ENCODE data around the gene CTBP1. TPM values are rescaled to one million over a fixed set of nuclear protein-coding genes. Genes with fewer than 3 reads are reported as not detected.

CTBP1 gene
- total RNA-seq, 1 donor from 2014 or later = 213 TPM

DNA sequence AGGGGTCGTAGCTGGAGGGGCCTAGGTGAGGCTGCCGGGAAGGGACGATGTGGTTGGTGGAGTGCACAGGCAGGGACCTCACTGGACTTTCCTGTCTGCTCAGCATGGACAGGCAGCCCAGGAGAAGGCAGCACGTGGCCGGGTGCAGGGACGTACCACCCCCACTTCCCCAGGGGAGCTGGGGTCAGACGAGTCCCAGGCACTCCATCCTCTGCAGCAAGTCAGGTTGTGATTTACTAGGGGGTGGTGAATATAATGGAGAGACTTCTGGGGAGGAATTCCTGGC, 1.5 kb upstream of the CTBP1 start:
- no peak for DNase-seq (ENCODE audit: low spot score)

DNA sequence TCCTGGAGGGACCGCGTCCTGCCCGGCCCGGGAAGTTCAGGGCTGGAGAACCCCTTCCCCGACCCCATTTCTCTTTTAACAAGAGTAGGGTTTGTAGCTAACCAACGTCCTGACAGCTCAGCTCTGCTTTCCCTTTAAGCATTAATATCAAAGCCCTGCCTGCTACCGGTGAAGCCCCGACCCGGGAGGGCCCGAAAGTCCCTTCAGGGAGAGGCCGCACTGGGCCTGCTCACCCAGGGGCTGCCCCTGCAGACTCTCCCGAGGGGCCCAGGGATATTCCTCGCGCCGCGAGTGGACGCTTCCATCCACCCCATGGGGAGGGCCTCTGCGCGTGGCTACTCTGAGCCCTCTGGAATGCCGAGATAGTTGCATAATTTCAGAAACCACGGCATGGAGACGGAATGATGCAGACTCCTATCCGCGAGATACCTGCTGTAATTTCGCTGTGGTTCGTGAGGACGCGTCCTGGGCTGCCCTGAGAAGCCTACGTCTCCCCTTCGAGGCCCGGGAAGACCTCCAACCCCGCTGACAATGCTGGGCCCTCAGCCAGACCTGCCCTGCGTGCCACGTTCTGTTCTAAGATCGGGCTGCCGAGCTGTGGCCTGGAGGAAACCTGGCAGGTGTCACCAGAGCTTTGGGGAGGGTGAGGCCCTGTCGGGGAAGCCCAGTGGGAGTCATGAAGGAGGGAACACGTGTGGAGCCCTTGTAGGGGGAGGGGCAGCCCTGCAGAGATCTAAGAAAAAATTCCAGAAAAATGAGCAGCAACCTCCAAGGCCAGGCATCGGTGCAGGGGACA, 999 bp upstream of the CTBP1 start:
- no peak for DNase-seq (ENCODE audit: low spot score)

DNA sequence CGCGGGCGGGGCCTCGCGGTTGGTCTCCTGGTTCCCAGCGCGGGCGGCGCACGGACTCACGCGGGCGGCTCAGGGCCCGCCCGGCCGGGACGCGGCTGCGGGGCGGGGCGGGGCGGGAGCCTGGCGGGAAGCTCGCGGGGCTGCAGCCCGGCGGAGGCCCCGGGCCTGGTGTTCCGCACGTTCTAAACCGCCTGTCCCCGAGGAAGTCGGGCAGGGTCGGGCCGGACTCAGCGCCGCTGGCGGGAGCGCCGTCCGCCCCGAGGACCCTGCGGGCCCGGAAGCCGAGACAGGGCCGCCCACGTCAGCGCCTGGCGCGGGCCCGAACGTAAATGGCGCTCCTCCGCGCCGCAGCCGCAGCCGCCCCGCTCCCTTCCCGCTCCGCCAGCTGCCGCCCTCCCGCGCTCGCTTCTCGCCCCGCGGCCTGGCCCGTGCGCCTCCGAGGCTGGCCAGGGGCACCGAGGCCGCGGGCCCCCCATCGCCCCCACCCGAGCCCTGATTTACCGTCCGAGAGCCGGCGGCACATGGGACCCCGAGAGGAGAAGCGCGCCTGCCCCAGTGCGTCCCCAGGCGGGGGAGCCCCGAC, 309 bp upstream of the CTBP1 start:
- DNase-seq (ENCODE audit: low spot score) = peak; percentile 85

DNA sequence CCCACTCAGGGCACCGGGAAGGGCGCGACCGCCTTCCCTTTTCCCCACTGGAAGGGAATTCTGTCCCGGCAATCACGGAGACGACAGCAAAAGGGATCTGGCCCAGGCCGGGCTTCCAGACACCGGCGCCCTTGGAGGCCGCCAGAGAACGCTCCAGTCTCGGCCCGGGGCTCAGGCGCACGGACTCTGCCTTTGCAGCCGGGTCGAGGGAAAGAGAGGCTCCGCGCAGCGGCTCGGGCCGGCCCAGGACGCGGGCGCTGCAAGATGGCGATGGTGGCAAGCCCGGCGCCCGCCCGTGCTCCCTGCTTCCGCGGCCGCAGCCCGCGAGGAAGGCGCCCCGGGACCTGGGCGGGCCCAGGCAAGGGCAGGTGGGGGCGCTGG, 1.1 kb downstream of the CTBP1 start:
- DNase-seq (ENCODE audit: low spot score) = no peak

DNA sequence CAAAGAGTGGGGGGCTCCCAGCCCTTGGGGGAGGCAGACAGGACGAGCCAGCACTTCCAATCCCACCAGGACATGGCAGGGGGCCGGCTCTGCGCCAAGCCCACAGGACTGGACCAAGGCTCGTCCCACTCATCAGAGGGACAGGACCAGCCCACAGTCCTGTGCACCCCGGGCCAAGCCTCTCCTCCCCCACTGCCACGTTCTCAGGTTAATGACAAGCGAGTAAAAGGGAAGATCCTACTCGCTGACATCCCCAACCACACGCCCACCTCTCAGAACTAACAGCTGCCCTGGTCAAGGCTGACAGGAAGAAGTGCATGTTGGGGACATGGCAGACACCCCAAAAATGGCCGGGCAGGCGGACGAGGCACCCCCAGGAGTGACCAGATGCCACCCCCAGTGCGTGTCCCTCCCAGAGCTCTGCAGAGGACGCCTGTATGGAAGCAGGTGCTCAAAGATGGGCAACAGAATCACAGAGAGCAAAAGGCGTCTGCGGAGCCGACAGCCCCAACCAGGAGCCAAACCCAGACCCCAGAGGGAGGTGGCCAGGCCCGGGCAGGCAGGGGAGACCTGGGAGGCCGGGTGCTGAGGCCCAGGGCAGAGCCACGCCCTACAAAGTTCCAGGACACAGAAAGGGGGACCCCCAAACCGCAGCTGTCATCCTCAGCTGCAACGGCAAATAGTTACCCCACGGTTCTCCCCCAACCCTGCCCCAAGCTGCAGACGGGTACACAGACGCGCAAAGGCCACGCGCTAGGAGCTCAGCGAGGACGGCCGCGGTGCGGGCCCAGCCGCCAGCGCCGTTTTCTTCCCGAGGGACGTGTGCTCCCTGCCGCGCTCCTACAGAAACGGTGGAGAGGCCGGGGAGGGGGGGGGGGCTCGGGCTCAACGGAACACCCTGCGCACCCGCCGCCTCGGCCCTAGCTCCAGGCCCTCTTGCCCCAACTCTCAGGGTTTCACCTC, 1.7 kb downstream of the CTBP1 start:
- no peak for DNase-seq (ENCODE audit: low spot score)

DNA sequence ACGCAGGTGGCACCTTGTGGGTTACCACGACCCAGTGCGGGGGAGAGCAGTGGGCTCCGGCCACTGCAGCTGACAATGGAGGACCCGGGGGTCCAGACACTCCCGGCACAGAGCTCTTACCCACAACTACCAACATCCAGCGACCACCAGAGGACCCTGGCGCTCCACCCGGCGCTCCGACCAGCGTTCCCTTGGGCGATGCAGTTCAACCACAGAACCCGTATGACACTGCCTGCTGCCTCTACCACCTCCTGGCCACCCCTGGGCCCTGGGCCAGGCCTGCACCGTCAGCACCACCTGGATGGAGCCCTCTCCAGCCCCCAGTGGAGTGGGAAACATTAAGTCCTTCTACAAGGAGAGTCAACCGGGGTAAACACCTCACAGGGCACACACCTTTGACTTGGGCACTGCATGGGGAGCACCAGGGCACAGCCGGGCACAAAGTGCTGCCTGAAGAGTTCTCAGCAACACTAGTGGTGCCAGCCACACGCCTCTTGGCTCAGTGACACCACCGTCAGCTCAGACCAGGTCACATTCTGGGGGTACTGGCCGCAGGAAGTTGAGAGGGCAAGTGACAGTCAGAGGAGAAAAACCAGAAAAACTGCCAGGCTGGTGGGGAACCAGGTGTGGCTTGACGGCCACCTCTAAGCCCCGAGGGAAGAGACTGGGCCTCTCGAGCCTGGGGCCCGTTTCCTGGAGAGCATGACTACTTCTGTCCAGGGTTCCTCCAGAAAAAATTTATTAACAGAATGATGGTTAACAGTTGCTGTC, 2.6 kb downstream of the CTBP1 start:
- DNase-seq (ENCODE audit: low spot score) = no peak

DNA sequence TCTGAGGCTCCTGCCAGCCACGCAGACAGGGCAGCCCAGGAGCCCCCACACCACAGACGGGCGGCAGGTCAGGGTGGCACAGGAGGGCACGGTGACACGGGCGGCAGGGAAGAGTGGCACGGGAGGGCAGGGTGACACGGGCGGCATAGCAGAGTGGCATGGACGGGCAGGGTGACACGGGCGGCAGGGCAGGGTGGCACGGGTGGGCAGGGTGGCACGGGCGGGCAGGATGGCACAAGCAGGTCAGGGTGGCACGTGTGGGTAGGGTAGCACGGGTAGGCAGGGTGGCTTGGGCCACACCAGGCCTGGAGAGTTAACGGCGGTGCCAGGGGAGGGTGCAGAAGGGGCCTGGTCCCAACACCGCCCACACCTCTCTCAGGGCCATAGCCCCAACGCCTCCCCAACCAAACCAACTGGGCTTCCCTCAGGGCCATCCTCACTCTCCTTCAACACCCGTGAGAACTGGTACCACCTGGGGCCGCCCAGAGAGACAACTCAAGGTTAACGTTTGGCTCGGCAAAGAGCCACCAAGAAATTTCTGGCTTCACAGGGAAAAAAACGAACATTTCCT, 3.4 kb downstream of the CTBP1 start:
- DNase-seq (ENCODE audit: low spot score) = no peak

DNA sequence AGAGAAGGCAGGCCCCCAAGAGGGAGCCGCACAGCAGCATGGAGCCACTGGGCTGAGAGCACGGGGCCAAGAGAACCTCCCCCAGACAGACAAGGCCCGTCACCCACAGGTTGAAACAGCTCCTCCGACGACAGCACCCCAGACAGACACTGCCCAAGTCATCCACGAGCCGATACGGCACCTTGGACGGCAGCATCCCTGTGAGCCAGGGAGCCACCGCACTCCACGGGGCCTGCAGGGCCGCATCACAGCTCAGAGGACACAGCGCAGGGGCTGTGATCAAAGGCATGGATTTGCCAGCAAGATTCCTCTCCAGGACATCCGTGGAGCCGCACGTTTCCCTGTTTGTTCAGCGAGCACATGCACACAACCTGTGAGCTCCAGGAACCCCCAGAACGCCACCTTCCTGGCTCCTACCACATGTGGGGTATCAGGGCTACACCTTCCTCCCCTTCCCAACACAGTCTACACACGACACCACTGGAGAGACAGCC, 3.9 kb downstream of the CTBP1 start:
- DNase-seq (ENCODE audit: low spot score) = no peak

DNA sequence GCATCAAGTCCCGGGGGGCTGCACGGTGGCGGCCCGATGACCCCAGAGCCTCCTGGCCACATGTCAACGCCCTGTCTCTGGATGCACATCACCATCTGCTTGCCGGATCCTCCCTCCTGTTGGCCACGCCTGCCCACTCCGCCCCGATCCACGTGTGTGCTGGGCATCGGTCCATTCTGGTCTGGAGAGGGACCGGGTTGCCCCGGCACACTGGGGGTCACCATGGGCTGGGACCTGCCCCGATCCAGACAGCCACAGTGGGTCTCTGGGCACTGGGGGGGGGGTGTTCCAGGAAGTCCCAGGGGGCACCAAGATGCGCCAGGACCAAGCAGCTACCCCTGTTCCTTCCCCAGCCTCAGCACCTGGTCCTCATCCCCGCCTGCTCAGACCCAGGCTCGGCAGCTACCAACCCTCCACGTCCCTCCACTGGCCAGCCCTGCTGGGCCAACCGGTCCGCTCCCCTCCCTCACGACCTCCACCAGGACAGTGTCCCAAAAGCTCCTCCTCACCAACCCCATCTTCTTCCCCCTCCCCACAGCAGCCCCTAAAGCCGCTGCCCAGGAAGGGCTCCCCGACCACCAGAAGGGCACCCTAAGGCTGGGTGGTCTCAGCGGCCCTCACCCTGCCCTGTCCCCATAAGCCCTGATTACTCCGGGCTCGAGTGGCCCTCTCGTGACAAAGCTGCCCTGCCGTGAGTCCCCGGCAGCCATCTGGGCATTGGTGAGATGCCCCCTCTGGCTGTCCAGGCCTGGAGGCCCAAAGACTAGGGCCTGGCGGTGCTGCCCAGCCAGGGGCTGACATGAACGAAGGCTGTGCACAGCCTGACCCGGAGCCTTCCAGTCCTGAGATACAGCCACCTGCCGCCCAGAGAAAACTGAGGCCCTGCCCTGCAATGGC, 4.6 kb downstream of the CTBP1 start:
- DNase-seq (ENCODE audit: low spot score) = no peak

DNA sequence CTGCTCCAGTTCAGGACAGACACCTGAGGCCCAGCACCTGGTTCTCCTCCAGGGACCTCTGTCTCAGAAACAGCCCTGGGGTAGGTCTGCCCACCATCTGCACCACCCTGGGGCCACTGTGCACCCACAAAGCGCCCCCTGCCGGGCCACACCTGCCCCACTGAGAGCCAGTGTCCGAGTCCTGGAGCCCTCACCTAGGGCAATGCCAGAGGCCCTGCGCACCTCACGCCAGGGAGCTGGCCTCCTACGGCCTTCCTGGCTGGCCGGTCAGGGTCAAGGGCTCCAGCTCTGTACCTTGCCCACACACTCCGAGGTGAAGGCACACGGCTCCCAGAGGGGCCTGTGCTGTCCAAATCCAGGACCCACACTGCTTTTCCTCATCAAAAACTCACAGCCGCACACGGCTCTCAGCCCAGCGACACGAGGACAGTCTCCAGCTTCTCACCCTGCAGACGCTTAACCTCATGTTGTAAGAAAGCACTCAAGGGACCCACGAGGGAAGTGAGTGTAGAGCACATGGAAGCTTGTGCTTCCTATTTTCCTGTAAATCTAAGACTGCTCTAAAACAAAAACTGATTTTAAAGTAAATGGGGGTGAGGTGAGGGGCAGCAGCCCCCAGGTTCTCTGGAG, 5.4 kb downstream of the CTBP1 start:
- DNase-seq (ENCODE audit: low spot score) = no peak

DNA sequence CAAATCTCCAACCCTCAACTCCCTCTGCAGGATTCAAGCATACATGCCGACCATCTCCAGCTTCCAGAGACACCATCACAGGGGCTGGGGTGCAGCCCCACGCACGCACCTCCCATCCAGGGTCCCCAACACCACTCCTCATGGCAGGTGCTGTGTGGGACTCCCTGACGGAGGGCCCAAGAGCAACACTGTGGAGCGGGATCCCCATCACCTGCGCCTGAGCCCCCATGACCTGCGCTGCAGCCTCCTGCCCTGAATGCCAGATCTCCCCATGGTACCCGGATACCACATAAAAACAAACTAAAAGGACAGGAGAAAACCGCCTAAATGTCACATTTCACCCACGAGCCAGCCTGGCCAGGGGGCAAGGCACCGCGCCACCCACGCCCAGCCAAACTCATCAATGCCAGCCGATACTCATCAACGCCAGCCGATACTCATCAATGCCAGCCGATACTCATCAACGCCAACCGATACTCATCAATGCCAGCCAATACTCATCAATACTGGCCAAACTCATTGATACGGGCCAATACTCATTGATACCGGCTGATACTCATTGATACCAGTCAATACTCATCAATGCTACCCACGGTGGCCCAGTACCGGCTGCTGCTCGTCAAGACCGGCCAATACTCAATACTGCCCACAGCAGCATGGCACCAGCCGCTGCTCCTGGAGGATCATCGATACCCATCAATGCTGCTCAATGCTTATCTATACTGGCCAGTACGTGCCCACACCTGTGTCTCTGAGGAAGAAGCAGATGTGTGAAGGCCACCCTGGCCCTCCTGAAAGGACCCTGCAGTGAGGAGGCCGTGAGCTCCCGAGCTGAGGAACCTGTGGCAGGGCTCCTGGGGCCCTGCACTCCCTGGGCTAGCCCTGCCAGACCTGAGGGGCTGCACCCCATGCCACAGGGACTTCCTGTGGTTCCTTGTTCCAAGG, 6.2 kb downstream of the CTBP1 start:
- DNase-seq (ENCODE audit: low spot score) = no peak

DNA sequence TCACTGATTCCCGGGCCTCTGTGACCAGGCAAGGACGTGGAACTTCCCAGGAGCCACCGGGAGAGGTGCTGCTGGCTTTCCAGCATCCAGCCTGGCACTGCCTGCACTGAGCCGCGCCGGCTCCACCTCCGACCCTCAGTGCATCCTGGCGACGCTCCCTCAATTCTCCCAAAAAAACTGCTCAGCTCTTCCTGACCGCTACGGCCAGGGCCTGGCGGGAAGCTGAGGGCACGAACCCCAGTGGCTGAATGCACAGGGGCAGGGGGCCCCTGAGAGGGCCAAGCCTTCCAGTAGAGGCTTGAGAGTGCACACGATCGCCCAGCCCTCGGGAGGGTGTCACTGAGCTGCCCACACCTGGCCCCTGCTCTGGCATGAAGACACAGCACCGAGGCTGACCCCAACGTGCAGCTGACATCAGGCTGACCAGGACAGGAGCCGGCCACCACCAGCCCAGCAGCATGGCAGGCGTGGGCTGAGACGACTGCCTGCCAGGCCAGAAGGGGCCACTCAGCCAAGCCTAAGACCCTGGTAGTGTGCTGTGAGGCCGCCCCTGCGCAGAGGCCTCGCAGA, 6.9 kb downstream of the CTBP1 start:
- DNase-seq (ENCODE audit: low spot score) = no peak

DNA sequence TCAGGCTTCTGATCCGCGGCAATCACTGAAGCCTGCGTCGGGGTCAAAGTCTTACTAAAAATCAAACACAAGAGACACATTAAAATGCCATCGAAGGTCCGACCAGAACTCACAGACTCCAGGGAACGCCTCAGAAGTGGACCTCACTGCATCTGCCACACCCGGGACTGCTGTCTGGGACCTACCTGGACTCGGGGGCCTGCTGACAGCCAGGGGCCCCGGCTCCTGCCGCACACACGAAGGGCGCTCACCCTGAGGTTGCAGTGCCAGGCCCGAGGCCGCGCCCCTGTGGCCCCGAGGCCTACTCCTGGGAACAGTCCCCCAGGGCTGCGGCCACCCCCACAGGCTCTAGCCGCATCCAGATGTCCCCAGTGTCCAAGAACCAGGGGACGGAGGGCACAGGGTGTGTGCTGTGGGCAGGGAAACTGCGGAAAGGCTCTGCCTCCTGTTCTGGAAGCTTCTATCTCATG, 7.4 kb downstream of the CTBP1 start:
- no peak for DNase-seq (ENCODE audit: low spot score)

DNA sequence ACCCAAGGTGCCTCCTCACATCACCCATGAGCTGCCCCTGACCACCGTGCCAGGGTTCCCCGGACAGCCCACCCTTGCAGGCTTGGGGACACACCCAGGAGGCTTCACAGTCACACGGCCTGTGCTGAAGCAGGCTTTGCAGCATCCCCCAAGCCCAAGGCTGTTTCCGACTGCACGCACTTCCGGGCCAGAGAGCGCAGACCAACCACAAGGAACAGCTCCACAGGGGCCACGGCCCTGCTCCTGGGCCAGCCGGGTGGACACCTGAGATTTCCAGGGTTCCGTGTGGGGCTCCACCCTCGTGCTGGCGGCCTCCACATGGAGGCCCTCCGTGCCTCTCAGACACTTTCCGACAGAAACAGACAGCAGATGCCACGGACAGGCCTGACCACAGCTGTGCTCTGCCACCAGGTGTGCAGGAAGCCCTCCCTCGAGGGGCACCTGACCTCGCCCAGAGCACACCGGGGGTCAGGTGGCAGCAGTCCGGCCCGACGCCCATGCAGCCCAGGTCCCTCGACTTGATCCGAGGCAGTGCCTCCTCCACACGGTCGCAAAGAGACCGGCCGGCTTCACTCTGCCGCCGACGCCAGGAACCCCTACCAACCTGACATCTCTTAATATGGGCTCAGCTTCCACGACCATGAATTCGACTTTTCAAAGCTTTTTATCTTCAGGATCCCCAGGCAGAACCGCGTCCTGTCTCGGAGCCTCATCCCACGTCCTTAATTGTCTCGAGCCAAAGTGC, 8.0 kb downstream of the CTBP1 start:
- DNase-seq (ENCODE audit: low spot score) = no peak

DNA sequence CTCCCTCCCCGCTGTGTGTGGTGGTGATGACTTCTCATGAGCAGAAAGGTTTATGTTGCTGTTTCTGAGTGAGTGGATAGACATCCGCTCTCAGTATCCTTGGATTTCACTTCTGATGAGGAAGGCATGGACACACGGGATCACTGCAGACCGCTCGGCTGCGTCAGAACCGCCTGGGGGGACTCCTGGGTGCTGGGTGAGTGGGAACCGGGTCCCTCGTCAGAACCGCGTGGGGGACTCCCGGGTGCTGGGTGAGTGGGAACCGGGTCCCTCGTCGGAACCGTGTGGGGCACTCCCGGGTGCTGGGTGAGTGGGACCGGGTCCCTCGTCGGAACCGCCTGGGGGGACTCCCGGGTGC, 9.0 kb downstream of the CTBP1 start:
- no peak for DNase-seq (ENCODE audit: low spot score)

DNA sequence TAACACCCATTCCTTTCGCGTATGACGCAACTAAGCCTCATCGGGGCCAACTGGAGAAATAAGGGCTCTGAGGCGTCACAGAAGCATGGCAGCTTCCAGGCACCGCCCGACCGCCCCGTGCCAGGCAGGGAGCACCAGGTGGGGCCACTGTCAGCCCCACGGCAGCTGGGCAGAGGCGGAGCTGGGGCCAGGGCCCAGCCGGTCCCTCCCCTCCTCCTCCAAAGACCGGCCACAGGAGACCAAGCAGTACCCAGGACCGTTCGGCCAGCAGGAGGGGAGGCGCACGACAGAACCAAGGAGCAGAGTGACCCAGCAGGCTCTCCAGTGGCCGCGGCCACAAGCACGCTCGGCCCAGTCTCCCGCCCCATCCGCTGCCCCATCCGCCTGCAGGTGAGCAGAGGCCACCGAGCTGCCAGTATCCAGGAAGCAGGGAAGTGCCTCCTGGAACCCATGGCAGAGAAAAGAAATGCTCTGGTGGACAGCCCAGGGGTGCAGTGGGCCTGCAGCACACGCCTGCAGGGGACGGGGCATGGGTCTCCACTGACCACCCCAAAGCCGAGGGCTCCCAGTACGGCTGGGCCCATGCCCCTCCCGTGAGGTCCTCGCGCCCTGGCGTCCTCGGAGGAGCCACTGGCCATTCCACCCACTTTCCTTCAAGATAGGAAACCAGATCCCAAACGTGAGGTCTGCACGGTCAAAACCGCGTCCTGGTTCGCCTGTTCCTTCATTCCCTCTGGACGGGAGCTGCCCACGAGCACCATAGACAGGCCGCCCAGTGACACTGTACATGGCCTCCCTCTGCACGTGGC, 9.6 kb downstream of the CTBP1 start:
- no peak for DNase-seq (ENCODE audit: low spot score)

DNA sequence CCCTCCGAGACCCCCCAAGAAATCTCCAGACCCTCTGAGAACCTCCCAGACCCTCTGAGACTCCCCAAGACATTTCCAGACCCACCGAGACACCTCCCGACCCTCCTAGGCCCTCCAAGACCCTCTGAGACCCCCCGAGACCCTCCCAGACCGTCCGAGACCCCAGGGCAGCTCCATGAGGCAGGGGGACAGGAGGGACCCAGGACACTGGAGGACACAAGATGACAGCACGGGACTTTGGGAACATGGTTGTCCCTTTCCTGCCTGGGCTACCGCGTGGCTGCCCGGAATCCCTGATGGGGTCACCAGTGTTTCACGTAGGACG, 10.3 kb downstream of the CTBP1 start:
- no peak for DNase-seq (ENCODE audit: low spot score)

Measured in mucosa of gallbladder (tissue), 1 donor.